Measurements from ENCODE around the gene KLHL29. TPM values are rescaled to one million over a fixed set of nuclear protein-coding genes. Genes with fewer than 3 reads are reported as not detected.

Gene KLHL29
- total RNA-seq, 1 donor from 2014 or later: 5.5 TPM

- Histone ChIP-seq H3K4me2 (ENCODE audit: low read length) (peak overlapping the region; percentile 77), H2AFZ (ENCODE audit: low read depth, low read length) (peak overlapping the region; percentile 55), H3K36me3 (ENCODE audit: insufficient read depth, low read length) (no peaks in the 10 kb centered on the region), H3K9me3 (ENCODE audit: insufficient read depth, low read depth, low read length) (no peaks in the 10 kb centered on the region), H3K27me3 (ENCODE audit: insufficient read depth, low read length) (no peaks in the 10 kb centered on the region), H3K9ac (ENCODE audit: low read length) (peak overlapping the region; percentile 24), H3K4me1 (ENCODE audit: insufficient read depth, low read length) (peaks cover 14% of the 10 kb centered on the region), H3K79me2 (ENCODE audit: insufficient read depth, low read length) (no peaks in the 10 kb centered on the region), H3K27ac (ENCODE audit: low read depth, low read length) (no peak overlapping the region), H3K4me3 (ENCODE audit: insufficient read depth, low read depth, low read length) (no peak overlapping the region), H4K20me1 (ENCODE audit: insufficient read depth, low read length) (no peaks in the 10 kb centered on the region)
- peak overlapping the region; percentile 89 for H3K27ac Mint-ChIP-seq (ENCODE audit: unreplicated experiment)
- peaks cover 21% of the 10 kb centered on the region for H3K4me1 Mint-ChIP-seq (ENCODE audit: low read depth, unreplicated experiment)
- H3K27me3 Mint-ChIP-seq (ENCODE audit: low read depth, unreplicated experiment): peaks cover 26% of the 10 kb centered on the region
- H3K9me3 Mint-ChIP-seq (ENCODE audit: unreplicated experiment): no peaks in the 10 kb centered on the region
- H3K4me3 Mint-ChIP-seq (ENCODE audit: unreplicated experiment): no peak overlapping the region
- TF ChIP-seq EZH2 (IDR thresholded peaks at IDR 0.05; ENCODE audit: insufficient read depth, low read length): no peak
- TF ChIP-seq CTCF (IDR thresholded peaks at IDR 0.05; ENCODE audit: insufficient read depth, low read depth, low read length): no peak
- H3K36me3 Mint-ChIP-seq (ENCODE audit: low read depth, unreplicated experiment): no peaks in the 10 kb centered on the region
- DNase-seq (ENCODE audit: low read depth): peak; percentile 69
- no peak for FAIRE-seq
Observed at GRCh38 chr2:23596316-23596885, 211.4 kb downstream of the KLHL29 start.

- Mint-ChIP-seq H3K36me3 (ENCODE audit: low read depth, unreplicated experiment) (no peaks in the 10 kb centered on the region), H3K4me3 (ENCODE audit: unreplicated experiment) (no peak overlapping the region), H3K9me3 (ENCODE audit: unreplicated experiment) (no peaks in the 10 kb centered on the region), H3K27me3 (ENCODE audit: low read depth, unreplicated experiment) (peaks cover 21% of the 10 kb centered on the region), H3K4me1 (ENCODE audit: low read depth, unreplicated experiment) (peaks cover 30% of the 10 kb centered on the region), H3K27ac (ENCODE audit: unreplicated experiment) (no peak overlapping the region)
- TF ChIP-seq CTCF (IDR thresholded peaks at IDR 0.05; ENCODE audit: insufficient read depth, low read depth, low read length) (no peak), EZH2 (IDR thresholded peaks at IDR 0.05; ENCODE audit: insufficient read depth, low read length) (no peak)
- FAIRE-seq (no peak), DNase-seq (ENCODE audit: low read depth) (no peak)
- Histone ChIP-seq H3K9me3 (ENCODE audit: insufficient read depth, low read depth, low read length) (no peaks in the 10 kb centered on the region), H2AFZ (ENCODE audit: low read depth, low read length) (no peak overlapping the region), H3K27me3 (ENCODE audit: insufficient read depth, low read length) (no peaks in the 10 kb centered on the region), H3K4me2 (ENCODE audit: low read length) (no peak overlapping the region), H3K27ac (ENCODE audit: low read depth, low read length) (no peak overlapping the region), H3K79me2 (ENCODE audit: insufficient read depth, low read length) (no peaks in the 10 kb centered on the region), H4K20me1 (ENCODE audit: insufficient read depth, low read length) (no peaks in the 10 kb centered on the region), H3K36me3 (ENCODE audit: insufficient read depth, low read length) (no peaks in the 10 kb centered on the region), H3K4me3 (ENCODE audit: insufficient read depth, low read depth, low read length) (no peak overlapping the region), H3K4me1 (ENCODE audit: insufficient read depth, low read length) (peaks cover 26% of the 10 kb centered on the region), H3K9ac (ENCODE audit: low read length) (no peak overlapping the region)
Observed at GRCh38 chr2:23597687-23598086, 212.7 kb downstream of the KLHL29 start.

GRCh38 chr2:23599006-23599405, 214.0 kb downstream of the KLHL29 start:
- Histone ChIP-seq H3K27ac (ENCODE audit: low read depth, low read length) (no peak overlapping the region), H3K9ac (ENCODE audit: low read length) (no peak overlapping the region), H3K9me3 (ENCODE audit: insufficient read depth, low read depth, low read length) (no peaks in the 10 kb centered on the region), H3K79me2 (ENCODE audit: insufficient read depth, low read length) (no peaks in the 10 kb centered on the region), H4K20me1 (ENCODE audit: insufficient read depth, low read length) (no peaks in the 10 kb centered on the region), H2AFZ (ENCODE audit: low read depth, low read length) (no peak overlapping the region), H3K4me2 (ENCODE audit: low read length) (no peak overlapping the region), H3K36me3 (ENCODE audit: insufficient read depth, low read length) (no peaks in the 10 kb centered on the region), H3K4me1 (ENCODE audit: insufficient read depth, low read length) (peaks cover 26% of the 10 kb centered on the region), H3K4me3 (ENCODE audit: insufficient read depth, low read depth, low read length) (no peak overlapping the region), H3K27me3 (ENCODE audit: insufficient read depth, low read length) (no peaks in the 10 kb centered on the region)
- no peak overlapping the region for H3K27ac Mint-ChIP-seq (ENCODE audit: unreplicated experiment)
- FAIRE-seq (no peak), DNase-seq (ENCODE audit: low read depth) (no peak)
- no peaks in the 10 kb centered on the region for H3K9me3 Mint-ChIP-seq (ENCODE audit: unreplicated experiment)
- H3K4me1 Mint-ChIP-seq (ENCODE audit: low read depth, unreplicated experiment): peaks cover 23% of the 10 kb centered on the region
- peaks cover 11% of the 10 kb centered on the region for H3K27me3 Mint-ChIP-seq (ENCODE audit: low read depth, unreplicated experiment)
- H3K36me3 Mint-ChIP-seq (ENCODE audit: low read depth, unreplicated experiment): peaks cover 2% of the 10 kb centered on the region
- H3K4me3 Mint-ChIP-seq (ENCODE audit: unreplicated experiment): no peak overlapping the region
- no peak for TF ChIP-seq CTCF (IDR thresholded peaks at IDR 0.05; ENCODE audit: insufficient read depth, low read depth, low read length)
- TF ChIP-seq EZH2 (IDR thresholded peaks at IDR 0.05; ENCODE audit: insufficient read depth, low read length): no peak
